Measurements from ENCODE around the gene HNRNPCL1. TPM values are rescaled to one million over a fixed set of nuclear protein-coding genes. Genes with fewer than 3 reads are reported as not detected.
"Not testable (repeated sequence)": the region's sequence is repeated elsewhere in the genome, so short reads cannot be mapped to it uniquely, and the experiment has no call there.

Gene HNRNPCL1
- not detected in 2 replicates for total RNA-seq

- not testable (repeated sequence) for H3K4me3 ChIP-seq (ENCODE audit: low read depth, low read length); DNase-seq (ENCODE audit: low read depth)
These were observed at the start of gene HNRNPCL1 for GRCh38 chr1:12848620-12849019. HNRNPCL1 (minus strand) TSS chr1:12848720; CDS start chr1:12848289, 431 bp downstream.

- not testable (repeated sequence) for DNase-seq (ENCODE audit: low read depth); H3K4me3 ChIP-seq (ENCODE audit: low read depth, low read length)
These were observed 49.6 kb upstream of the HNRNPCL1 start, which contains the start of gene PRAMEF10 for GRCh38 chr1:12898170-12898569. PRAMEF10 (minus strand) TSS chr1:12898270; CDS start chr1:12895847, 2,423 bp downstream.

DNA sequence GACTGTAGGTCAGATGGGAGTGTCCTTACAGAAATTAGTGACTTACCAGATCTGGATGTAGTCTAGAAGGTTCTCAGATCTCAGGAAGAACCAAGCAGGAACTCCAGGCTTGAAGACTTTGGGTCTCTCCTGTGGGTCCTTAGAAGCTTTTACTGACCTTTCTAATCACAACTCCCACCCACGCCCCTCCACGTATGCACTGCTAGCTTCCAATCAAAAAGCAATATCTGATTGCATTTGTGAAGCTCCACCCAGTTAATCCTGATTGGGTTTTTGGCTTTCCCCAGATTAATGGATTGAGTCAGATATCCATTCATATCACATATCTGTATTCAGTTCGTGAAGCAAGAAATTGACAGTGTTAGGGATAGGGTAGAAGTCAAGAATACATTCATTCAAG, 37.6 kb upstream of the HNRNPCL1 start, which contains the start of gene PRAMEF4:
PRAMEF4 (minus strand) TSS at position 101 of the 400 bp plus-strand sequence. CDS start 2,807 bp downstream, outside the sequence.
- not testable (repeated sequence) for DNase-seq (ENCODE audit: low read depth); H3K4me3 ChIP-seq (ENCODE audit: low read depth, low read length)

- not testable (repeated sequence) for H3K4me3 ChIP-seq (ENCODE audit: low read depth, low read length); DNase-seq (ENCODE audit: low read depth)
These were observed 29.9 kb upstream of the HNRNPCL1 start for GRCh38 chr1:12878453-12878852.

DNA sequence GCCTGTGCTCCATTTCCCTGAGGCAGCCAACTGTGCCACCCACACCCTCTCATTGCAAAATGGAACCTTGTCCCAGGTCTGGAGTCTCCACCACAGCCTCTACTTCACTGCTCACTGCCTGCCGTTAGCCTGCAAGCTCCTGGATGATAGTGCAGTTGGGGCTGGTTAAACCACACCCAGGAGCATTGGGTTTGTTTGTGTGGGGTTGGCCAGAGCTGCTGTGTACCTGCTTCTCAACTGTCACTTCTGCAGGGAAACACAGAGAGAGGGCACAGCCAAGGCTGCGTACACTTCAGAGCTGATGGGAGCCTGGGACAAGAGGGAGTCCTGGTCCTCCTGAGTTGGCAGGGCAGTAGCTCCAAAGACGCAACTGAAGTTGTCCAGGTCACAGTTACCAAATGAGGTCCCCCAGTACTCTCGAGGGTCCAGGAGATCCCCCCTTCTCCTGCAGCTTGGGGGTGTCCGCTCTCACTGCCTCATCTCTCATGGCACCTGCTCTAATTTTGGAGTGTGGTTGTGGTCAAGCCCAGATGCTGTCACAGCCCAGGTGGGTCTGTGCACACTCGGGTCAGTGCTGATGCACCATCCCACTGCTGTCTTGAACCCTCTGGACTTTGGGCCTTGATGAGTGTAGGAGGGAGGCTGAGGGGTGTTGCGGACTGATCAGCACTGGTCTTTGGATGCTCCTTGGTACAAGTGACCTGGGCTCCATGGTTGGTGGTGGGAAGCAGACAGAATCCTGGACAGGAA, 14.8 kb upstream of the HNRNPCL1 start:
- not testable (repeated sequence) for DNase-seq (ENCODE audit: low read depth); H3K4me3 ChIP-seq (ENCODE audit: low read depth, low read length)

DNA sequence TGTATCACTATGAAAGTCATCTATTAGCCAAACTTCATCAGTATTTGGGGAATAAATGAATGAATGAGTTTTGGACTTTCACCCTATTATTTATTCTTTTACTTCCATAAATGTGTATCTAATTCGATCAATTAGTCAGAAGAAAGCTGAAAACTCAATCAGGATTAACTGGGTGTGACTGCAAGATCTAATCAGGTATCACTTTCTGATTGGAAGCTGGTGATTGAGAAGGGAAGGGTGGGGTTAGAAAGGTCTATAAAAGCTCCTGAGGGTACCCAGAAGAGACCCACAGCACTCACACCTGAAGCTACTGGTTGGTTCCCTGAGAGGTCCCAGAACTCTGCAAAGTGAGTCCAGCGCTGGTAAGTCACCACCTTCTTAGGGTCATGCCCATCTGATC, 8.3 kb upstream of the HNRNPCL1 start, which contains the start of gene PRAMEF2:
PRAMEF2 (plus strand) TSS at position 301 of the 400 bp plus-strand sequence. CDS start 1,924 bp downstream, outside the sequence.
- not testable (repeated sequence) for DNase-seq (ENCODE audit: low read depth); H3K4me3 ChIP-seq (ENCODE audit: low read depth, low read length)

DNA sequence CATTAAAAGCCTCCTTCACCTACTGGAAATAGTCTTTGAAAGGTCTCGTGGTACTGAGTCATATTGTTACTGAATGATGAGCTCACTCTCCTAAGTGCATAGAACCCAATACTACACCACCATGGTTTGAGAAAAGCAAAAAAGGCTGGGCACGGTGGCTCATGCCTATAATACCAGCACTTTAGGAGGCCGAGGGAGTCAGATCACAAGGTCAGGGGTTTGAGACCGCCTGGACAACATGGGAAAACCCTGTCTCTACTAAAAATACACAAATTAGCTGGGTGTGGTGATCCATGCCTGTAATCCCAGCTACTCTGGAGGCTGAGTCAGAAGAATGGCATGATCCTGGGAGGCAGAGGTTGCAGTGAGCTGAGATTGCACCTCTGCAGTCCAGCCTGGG, 3.3 kb upstream of the HNRNPCL1 start:
- DNase-seq (ENCODE audit: low read depth): no peak
- no peak overlapping the region for H3K4me3 ChIP-seq (ENCODE audit: low read depth, low read length)
- TF ChIP-seq, protein P1, sequence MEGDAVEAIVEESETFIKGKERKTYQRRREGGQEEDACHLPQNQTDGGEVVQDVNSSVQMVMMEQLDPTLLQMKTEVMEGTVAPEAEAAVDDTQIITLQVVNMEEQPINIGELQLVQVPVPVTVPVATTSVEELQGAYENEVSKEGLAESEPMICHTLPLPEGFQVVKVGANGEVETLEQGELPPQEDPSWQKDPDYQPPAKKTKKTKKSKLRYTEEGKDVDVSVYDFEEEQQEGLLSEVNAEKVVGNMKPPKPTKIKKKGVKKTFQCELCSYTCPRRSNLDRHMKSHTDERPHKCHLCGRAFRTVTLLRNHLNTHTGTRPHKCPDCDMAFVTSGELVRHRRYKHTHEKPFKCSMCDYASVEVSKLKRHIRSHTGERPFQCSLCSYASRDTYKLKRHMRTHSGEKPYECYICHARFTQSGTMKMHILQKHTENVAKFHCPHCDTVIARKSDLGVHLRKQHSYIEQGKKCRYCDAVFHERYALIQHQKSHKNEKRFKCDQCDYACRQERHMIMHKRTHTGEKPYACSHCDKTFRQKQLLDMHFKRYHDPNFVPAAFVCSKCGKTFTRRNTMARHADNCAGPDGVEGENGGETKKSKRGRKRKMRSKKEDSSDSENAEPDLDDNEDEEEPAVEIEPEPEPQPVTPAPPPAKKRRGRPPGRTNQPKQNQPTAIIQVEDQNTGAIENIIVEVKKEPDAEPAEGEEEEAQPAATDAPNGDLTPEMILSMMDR (IDR thresholded peaks at IDR 0.05; ENCODE audit: insufficient read depth, low read depth, low read length): no peak

GRCh38 chr1:12833251-12833650, 15.3 kb downstream of the HNRNPCL1 start:
- H3K4me3 ChIP-seq (ENCODE audit: low read depth, low read length); DNase-seq (ENCODE audit: low read depth): not testable (repeated sequence)

DNA sequence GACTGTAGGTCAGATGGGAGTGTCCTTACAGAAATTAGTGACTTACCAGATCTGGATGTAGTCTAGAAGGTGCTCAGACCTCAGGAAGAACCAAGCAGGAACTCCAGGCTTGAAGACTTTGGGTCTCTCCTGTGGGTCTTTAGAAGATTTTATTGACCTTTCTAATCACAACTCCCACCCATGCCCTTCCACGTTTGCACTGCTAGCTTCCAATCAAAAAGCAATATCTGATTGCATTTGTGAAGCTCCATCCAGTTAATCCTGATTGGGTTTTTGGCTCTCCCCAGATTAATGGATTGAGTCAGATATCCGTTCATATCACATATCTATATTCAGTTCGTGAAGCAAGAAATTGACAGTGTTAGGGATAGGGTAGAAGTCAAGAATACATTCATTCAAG, 17.2 kb downstream of the HNRNPCL1 start, which contains the start of gene PRAMEF11:
PRAMEF11 (minus strand) TSS at position 101 of the 400 bp plus-strand sequence. CDS start 2,621 bp downstream, outside the sequence.
- not testable (repeated sequence) for DNase-seq (ENCODE audit: low read depth); H3K4me3 ChIP-seq (ENCODE audit: low read depth, low read length)

DNA sequence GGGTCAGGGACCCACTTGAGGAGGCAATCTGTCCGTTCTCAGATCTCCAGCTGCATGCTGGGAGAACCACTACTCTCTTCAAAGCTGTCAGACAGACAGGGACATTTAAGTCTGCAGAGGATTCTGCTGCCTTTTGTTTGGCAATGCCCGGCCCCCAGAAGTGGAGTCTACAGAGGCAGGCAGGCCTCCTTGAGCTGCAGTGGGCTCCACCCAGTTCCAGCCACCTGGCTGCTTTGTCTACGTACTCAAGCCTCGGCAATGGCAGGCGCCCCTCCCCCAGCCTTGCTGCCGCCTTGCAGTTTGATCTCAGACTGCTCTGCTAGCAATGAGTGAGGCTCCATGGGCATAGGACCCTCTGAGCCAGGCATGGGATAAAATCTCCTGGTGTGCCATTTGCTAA, 29.5 kb downstream of the HNRNPCL1 start:
- not testable (repeated sequence) for DNase-seq (ENCODE audit: low read depth); H3K4me3 ChIP-seq (ENCODE audit: low read depth, low read length)

GRCh38 chr1:12811409-12811784, 37.1 kb downstream of the HNRNPCL1 start:
- DNase-seq (ENCODE audit: low read depth): no peak
- H3K4me3 ChIP-seq (ENCODE audit: low read depth, low read length): no peak overlapping the region
- TF ChIP-seq, protein P1 (IDR thresholded peaks at IDR 0.05; ENCODE audit: insufficient read depth, low read depth, low read length): no peak
